SK-N-SH (cell line): ENCODE measurements around the gene DOCK6. TPM values are rescaled to one million over a fixed set of nuclear protein-coding genes. Genes with fewer than 3 reads are reported as not detected.

ENCODE experiments used
- CTCF ChIA-PET: fragments of 300-600, 350-600 bp; formaldehyde crosslinking; extraction: SDS; loops from one replicate; lab custom pipeline; 2021; lab: Yijun Ruan, JAX
- POLR2A ChIA-PET: fragments of 350-600 bp; sonication (Branson Sonifier 250); formaldehyde crosslinking; extraction: SDS; loops from one replicate; lab custom pipeline; 2020; ENCODE audit warnings: antibody characterized with exemption, inconsistent platforms; lab: Yijun Ruan, JAX
- DNase-seq: peaks from one replicate; pipeline ENCODE4 v3.0.0; 2012
- H2AFZ ChIP-seq: fragments of 200-600 bp; sonication (generic); 2 replicates; pipeline ENCODE4 v1.8.1; 2016; ENCODE audit warnings: antibody characterized with exemption, mild to moderate bottlenecking, low read depth
- H3F3A ChIP-seq: fragments of 200-600 bp; sonication (generic); replicated peaks from 2 replicates; pipeline ENCODE3; 2016; ENCODE audit warnings: antibody characterized with exemption, mild to moderate bottlenecking; ENCODE audit not compliant: insufficient read depth
- H3K27ac ChIP-seq, 2 experiments: fragments of 200-500 bp in 1 of 2; fragments of 200-600 bp in 1 of 2; sonication (Bioruptor generic) in 1 of 2; sonication (generic), shearing (Covaris generic) in 1 of 2; 2 replicates each; pipeline versions ENCODE4 v1.5.1 to v1.6.1; 2014 to 2016; ENCODE audit warnings: low read depth in 2 of 2, inconsistent platforms in 1 of 2, low read length in 1 of 2, mild to moderate bottlenecking in 1 of 2, mixed read lengths in 1 of 2
- H3K27me3 ChIP-seq: fragments of 200-600 bp; sonication (generic), shearing (Covaris generic); 2 replicates; pipeline ENCODE4 v1.6.1; 2016; ENCODE audit warnings: mixed run types; ENCODE audit not compliant: insufficient read depth
- H3K36me3 ChIP-seq, 2 experiments: fragments of 200-500 bp in 1 of 2; fragments of 200-600 bp in 1 of 2; sonication (Bioruptor generic) in 1 of 2; sonication (generic) in 1 of 2; replicated peaks in 1 of 2; 2 replicates each; pipeline versions ENCODE3 to v1.5.1; 2014 to 2016; ENCODE audit warnings: low read length in 1 of 2, mild to moderate bottlenecking in 1 of 2; ENCODE audit not compliant: insufficient read depth in 2 of 2, control insufficient read depth in 1 of 2
- H3K4me1 ChIP-seq, 2 experiments: fragments of 200-500 bp in 1 of 2; fragments of 200-600 bp in 1 of 2; sonication (Bioruptor generic) in 1 of 2; sonication (generic), shearing (Covaris generic) in 1 of 2; 2 replicates each; pipeline versions ENCODE4 v1.5.1 to v1.6.1; 2014 to 2016; ENCODE audit warnings: low read depth in 1 of 2, low read length in 1 of 2, mixed run types in 1 of 2; ENCODE audit not compliant: insufficient read depth in 2 of 2, control insufficient read depth in 1 of 2
- H3K4me2 ChIP-seq: fragments of 200-600 bp; sonication (generic), shearing (Covaris generic); 2 replicates; pipeline ENCODE4 v1.6.1; 2017; ENCODE audit warnings: mixed run types
- H3K4me3 ChIP-seq, 2 experiments: fragments of 200-500 bp in 1 of 2; fragments of 200-600 bp in 1 of 2; sonication (Bioruptor generic) in 1 of 2; sonication (generic), shearing (Covaris generic) in 1 of 2; 2 replicates each; pipeline versions ENCODE4 v1.5.1 to v1.8.1; 2014 to 2016; ENCODE audit warnings: low read depth in 2 of 2, inconsistent platforms in 1 of 2, low read length in 1 of 2, mild to moderate bottlenecking in 1 of 2, mixed read lengths in 1 of 2, moderate library complexity in 1 of 2
- H3K79me2 ChIP-seq: fragments of 200-600 bp; sonication (generic); 2 replicates; pipeline ENCODE4 v1.8.1; 2017; ENCODE audit warnings: mild to moderate bottlenecking; ENCODE audit not compliant: insufficient read depth
- H3K9ac ChIP-seq: fragments of 200-600 bp; sonication (generic); 2 replicates; pipeline ENCODE4 v1.6.1; 2017; ENCODE audit warnings: mixed run types
- H3K9me2 ChIP-seq: fragments of 200-600 bp; sonication (generic); 2 replicates; pipeline ENCODE4 v1.6.1; 2017; ENCODE audit warnings: mixed run types
- H3K9me3 ChIP-seq: fragments of 200-600 bp; sonication (generic); 2 replicates; pipeline ENCODE4 v1.6.1; 2017; ENCODE audit warnings: mixed run types, mild to moderate bottlenecking, moderate library complexity
- H4K20me1 ChIP-seq: fragments of 200-600 bp; sonication (generic); 2 replicates; pipeline ENCODE4 v1.6.1; 2017; ENCODE audit warnings: mild to moderate bottlenecking, mixed run types; ENCODE audit not compliant: insufficient read depth
- ELF1 ChIP-seq: IDR thresholded peaks from 2 replicates; pipeline ENCODE4 v1.4.0; 2012
- EP300 ChIP-seq, 2 experiments: IDR thresholded peaks; 2 replicates each; pipeline versions ENCODE4 v1.4.0 to v1.6.1; 2012; ENCODE audit warnings: borderline replicate concordance in 1 of 2, low read depth in 1 of 2, low read length in 1 of 2
- EZH2phosphoT487 ChIP-seq: fragments of 200-600 bp; sonication (generic); IDR thresholded peaks from 2 replicates; pipeline ENCODE4 v1.6.1; 2017; ENCODE audit warnings: low read depth, mixed run types, mild to moderate bottlenecking, antibody characterized with exemption, moderate library complexity, borderline replicate concordance
- GABPA ChIP-seq: IDR thresholded peaks from 2 replicates; pipeline ENCODE4 v1.4.0; 2012; ENCODE audit warnings: low read depth, mild to moderate bottlenecking
- JUND ChIP-seq: IDR thresholded peaks from 2 replicates; pipeline ENCODE4 v1.4.0; 2012
- MXI1 ChIP-seq: IDR thresholded peaks from 2 replicates; pipeline ENCODE4 v1.6.1; 2012; ENCODE audit warnings: mild to moderate bottlenecking, low read depth, low read length, improper control_type of control experiment
- NRF1 ChIP-seq: IDR thresholded peaks from 2 replicates; pipeline ENCODE4 v1.6.1; 2012; ENCODE audit warnings: low read depth, mild to moderate bottlenecking, low read length
- RFX5 ChIP-seq: IDR thresholded peaks from 2 replicates; pipeline ENCODE4 v1.6.1; 2012; ENCODE audit warnings: mild to moderate bottlenecking, improper control_type of control experiment, low read length
- RXRA ChIP-seq: IDR thresholded peaks from 2 replicates; pipeline ENCODE4 v1.4.0; 2012; ENCODE audit warnings: low read depth, mild to moderate bottlenecking, borderline replicate concordance
- SMC3 ChIP-seq: IDR thresholded peaks from 2 replicates; pipeline ENCODE4 v1.6.1; 2012; ENCODE audit warnings: low read depth, low read length, improper control_type of control experiment
- TEAD4 ChIP-seq: IDR thresholded peaks from 2 replicates; pipeline ENCODE4 v1.4.0; 2012; ENCODE audit warnings: mild to moderate bottlenecking, borderline replicate concordance; ENCODE audit not compliant: insufficient read depth
- WGBS: methylation state at CpG from one replicate; pipeline ENCODE4 v1.1.6; 2017; ENCODE audit warnings: low lambda C conversion rate; 5-methylcytosine and 5-hydroxymethylcytosine counted together
- polyA plus RNA-seq, 3 experiments: library from polyadenylated mRNA; depleted of rRNA; stranded (reverse); fragments of >200 nt; gene quantifications; 2 replicates each; pipeline ENCODE4 v1.2.3, GENCODE V29; 2012
- TF ChIP-seq, protein P1 (sequence below): fragments of 150-350 bp; IDR thresholded peaks from 2 replicates; pipeline ENCODE4 v1.6.1; 2017; ENCODE audit warnings: antibody characterized with exemption, low read length, low read depth, borderline replicate concordance
- TF ChIP-seq, protein P2 (sequence below): IDR thresholded peaks from 2 replicates; pipeline ENCODE4 v1.4.0; 2012; ENCODE audit warnings: low read depth, borderline replicate concordance
- TF ChIP-seq, protein P3 (sequence below): IDR thresholded peaks from 2 replicates; pipeline ENCODE4 v1.4.0; 2012; ENCODE audit warnings: low read depth, borderline replicate concordance
- TF ChIP-seq, protein P4 (sequence below): IDR thresholded peaks from 2 replicates; pipeline ENCODE4 v1.4.0; 2012; ENCODE audit warnings: low read depth
- TF ChIP-seq, protein P5 (sequence below): fragments of 200-600 bp; sonication (generic); IDR thresholded peaks from 2 replicates; pipeline ENCODE4 v1.6.1; 2017; ENCODE audit warnings: antibody characterized with exemption, mild to moderate bottlenecking, moderate library complexity
- TF ChIP-seq, protein P6 (sequence below): IDR thresholded peaks from 2 replicates; pipeline ENCODE4; 2012

The DOCK6 gene
- polyA plus RNA-seq, 1 of the 3 experiments (the other 2 are of a cell fraction) = 18.3 TPM

DNA sequence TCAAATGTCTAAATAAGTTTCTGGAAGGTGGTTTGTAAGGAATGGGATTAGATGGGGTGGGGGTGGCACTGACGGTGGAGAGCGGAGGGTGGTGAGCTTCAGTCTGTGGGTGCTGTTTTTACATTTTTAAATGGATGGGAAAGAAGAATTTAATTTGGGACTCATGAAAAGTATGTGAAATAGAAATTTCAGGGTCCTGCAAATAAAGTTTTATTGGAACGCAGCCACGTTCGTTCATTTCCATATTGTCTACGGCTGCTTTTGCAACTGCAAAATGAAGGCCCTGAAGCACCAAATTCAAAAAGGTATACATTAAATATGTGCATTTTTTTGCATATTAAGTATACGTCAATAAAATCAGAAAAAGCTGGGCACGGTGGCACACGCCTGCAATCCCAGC is 74.9 kb downstream of the DOCK6 start:
- Histone ChIP-seq H3K4me1 (peaks cover 5 to 8% of the 10 kb centered on the region in 2 experiments; a peak in 1 of 4 replicates), H3K9me2 (no peaks in the 10 kb centered on the region), H3K4me2 (no peak overlapping the region), H2AFZ (no peak overlapping the region), H3K9ac (no peak overlapping the region), H3K27me3 (no peaks in the 10 kb centered on the region), H4K20me1 (peaks cover 32% of the 10 kb centered on the region), H3K4me3 (no peak overlapping the region), H3K9me3 (no peaks in the 10 kb centered on the region), H3K27ac (no peak overlapping the region)
- CTCF ChIA-PET = interaction anchor here (0.9 to 2.2 kb wide), 2 partner anchors 17 to 61 kb away, joined by 4 to 5 read pairs; no protein-coding TSS in a partner anchor
- no peak for DNase-seq
- POLR2A ChIA-PET = no interaction called here
- 96% methylated on average over 9 of the region's 9 CpGs for WGBS
- TF ChIP-seq ELF1 (no peak), MXI1 (no peak), EZH2phosphoT487 (no peak), RXRA (no peak), NRF1 (no peak), JUND (no peak), RFX5 (no peak), SMC3 (no peak), EP300 (IDR thresholded peaks at IDR 0.05; ENCODE audit: borderline replicate concordance in 1 of 2, low read depth in 1 of 2, low read length in 1 of 2) (no peak), GABPA (no peak)
- TF ChIP-seq, protein P1, sequence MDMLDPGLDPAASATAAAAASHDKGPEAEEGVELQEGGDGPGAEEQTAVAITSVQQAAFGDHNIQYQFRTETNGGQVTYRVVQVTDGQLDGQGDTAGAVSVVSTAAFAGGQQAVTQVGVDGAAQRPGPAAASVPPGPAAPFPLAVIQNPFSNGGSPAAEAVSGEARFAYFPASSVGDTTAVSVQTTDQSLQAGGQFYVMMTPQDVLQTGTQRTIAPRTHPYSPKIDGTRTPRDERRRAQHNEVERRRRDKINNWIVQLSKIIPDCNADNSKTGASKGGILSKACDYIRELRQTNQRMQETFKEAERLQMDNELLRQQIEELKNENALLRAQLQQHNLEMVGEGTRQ = no peak
- TF ChIP-seq, protein P2, sequence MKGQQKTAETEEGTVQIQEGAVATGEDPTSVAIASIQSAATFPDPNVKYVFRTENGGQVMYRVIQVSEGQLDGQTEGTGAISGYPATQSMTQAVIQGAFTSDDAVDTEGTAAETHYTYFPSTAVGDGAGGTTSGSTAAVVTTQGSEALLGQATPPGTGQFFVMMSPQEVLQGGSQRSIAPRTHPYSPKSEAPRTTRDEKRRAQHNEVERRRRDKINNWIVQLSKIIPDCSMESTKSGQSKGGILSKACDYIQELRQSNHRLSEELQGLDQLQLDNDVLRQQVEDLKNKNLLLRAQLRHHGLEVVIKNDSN = no peak
- TF ChIP-seq, protein P3, sequence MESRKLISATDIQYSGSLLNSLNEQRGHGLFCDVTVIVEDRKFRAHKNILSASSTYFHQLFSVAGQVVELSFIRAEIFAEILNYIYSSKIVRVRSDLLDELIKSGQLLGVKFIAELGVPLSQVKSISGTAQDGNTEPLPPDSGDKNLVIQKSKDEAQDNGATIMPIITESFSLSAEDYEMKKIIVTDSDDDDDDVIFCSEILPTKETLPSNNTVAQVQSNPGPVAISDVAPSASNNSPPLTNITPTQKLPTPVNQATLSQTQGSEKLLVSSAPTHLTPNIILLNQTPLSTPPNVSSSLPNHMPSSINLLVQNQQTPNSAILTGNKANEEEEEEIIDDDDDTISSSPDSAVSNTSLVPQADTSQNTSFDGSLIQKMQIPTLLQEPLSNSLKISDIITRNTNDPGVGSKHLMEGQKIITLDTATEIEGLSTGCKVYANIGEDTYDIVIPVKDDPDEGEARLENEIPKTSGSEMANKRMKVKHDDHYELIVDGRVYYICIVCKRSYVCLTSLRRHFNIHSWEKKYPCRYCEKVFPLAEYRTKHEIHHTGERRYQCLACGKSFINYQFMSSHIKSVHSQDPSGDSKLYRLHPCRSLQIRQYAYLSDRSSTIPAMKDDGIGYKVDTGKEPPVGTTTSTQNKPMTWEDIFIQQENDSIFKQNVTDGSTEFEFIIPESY = no peak
- TF ChIP-seq, protein P4, sequence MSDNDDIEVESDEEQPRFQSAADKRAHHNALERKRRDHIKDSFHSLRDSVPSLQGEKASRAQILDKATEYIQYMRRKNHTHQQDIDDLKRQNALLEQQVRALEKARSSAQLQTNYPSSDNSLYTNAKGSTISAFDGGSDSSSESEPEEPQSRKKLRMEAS = no peak
- TF ChIP-seq, all 33 proteins: peak for 0
- Histone ChIP-seq H3K36me3 (peaks cover 14 to 71% of the 10 kb centered on the region in 2 experiments), H3F3A (peaks cover 15% of the 10 kb centered on the region), H3K79me2 (peaks cover 78% of the 10 kb centered on the region)

DNA sequence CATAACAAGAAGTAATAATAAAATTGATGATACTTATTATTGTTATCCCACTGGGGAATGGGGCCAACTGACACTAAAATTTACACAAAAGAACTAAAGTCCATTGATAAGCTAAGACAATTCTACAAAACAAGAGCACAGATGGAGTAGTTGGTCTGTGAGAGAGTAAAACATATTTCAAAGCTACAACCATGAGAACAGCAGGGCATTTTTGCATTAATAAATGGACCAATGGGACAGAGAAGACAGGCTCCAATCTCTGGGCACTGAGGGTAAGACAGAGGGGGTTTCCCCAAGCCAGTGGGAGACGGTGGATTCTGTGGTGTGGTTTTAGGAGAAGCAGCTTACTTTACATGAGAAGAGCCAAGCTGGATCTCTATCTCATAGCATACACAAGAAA is 79.3 kb downstream of the DOCK6 start:
- POLR2A ChIA-PET = no interaction called here
- no peaks in the 10 kb centered on the region for H3K27me3 ChIP-seq
- H3K36me3 ChIP-seq = peaks cover 8 to 74% of the 10 kb centered on the region in 2 experiments
- H3K4me3 ChIP-seq = no peak overlapping the region
- no peaks in the 10 kb centered on the region for H3K9me3 ChIP-seq
- no peak overlapping the region for H3K4me2 ChIP-seq
- H3F3A ChIP-seq = peaks cover 7% of the 10 kb centered on the region
- H3K9ac ChIP-seq = no peak overlapping the region
- no peaks in the 10 kb centered on the region for H3K9me2 ChIP-seq
- H3K79me2 ChIP-seq = peaks cover 68% of the 10 kb centered on the region
- H4K20me1 ChIP-seq = peaks cover 6% of the 10 kb centered on the region; the same call in 1 of the 2 replicates
- H2AFZ ChIP-seq = no peak overlapping the region
- DNase-seq = no peak
- CTCF ChIA-PET = interaction anchor here (1.1 kb wide), 1 partner anchor 14 kb away, joined by 3 read pairs; no protein-coding TSS in a partner anchor
- no peak overlapping the region for H3K27ac ChIP-seq
- WGBS = 100% methylated on average over 1 of the region's 1 CpG
- no peaks in the 10 kb centered on the region for H3K4me1 ChIP-seq
- TF ChIP-seq MXI1 (no peak), JUND (no peak), TEAD4 (no peak)
- TF ChIP-seq, protein P5, sequence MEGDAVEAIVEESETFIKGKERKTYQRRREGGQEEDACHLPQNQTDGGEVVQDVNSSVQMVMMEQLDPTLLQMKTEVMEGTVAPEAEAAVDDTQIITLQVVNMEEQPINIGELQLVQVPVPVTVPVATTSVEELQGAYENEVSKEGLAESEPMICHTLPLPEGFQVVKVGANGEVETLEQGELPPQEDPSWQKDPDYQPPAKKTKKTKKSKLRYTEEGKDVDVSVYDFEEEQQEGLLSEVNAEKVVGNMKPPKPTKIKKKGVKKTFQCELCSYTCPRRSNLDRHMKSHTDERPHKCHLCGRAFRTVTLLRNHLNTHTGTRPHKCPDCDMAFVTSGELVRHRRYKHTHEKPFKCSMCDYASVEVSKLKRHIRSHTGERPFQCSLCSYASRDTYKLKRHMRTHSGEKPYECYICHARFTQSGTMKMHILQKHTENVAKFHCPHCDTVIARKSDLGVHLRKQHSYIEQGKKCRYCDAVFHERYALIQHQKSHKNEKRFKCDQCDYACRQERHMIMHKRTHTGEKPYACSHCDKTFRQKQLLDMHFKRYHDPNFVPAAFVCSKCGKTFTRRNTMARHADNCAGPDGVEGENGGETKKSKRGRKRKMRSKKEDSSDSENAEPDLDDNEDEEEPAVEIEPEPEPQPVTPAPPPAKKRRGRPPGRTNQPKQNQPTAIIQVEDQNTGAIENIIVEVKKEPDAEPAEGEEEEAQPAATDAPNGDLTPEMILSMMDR = no peak
- TF ChIP-seq, protein P6, sequence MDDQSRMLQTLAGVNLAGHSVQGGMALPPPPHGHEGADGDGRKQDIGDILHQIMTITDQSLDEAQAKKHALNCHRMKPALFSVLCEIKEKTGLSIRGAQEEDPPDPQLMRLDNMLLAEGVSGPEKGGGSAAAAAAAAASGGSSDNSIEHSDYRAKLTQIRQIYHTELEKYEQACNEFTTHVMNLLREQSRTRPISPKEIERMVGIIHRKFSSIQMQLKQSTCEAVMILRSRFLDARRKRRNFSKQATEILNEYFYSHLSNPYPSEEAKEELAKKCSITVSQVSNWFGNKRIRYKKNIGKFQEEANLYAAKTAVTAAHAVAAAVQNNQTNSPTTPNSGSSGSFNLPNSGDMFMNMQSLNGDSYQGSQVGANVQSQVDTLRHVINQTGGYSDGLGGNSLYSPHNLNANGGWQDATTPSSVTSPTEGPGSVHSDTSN = no peak
